Measurements from ENCODE around the gene USP25.

Gene USP25

DNA sequence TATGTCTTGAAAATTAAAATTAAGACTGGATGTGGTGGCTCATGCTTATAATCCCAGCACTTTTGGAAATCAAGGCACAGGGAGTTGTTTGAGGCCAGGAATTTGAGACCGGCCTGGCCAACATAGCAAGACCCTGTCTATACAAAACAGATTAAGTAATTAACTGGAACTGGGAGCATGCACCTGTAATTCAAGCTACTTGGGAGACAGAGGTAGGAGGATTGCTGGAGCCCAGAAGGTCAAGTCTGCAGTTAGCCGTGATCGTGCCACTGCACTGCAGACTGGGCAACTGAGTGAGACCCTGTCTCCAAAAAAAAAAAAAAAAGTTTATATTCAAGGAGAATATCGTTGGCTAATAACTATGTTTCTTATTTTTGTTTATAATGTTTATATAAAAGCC lies 139.2 kb downstream of the USP25 start:
- TF ChIP-seq EP300 (IDR thresholded peaks at IDR 0.05; ENCODE audit: borderline replicate concordance) = no peak
- TF ChIP-seq, protein P1, sequence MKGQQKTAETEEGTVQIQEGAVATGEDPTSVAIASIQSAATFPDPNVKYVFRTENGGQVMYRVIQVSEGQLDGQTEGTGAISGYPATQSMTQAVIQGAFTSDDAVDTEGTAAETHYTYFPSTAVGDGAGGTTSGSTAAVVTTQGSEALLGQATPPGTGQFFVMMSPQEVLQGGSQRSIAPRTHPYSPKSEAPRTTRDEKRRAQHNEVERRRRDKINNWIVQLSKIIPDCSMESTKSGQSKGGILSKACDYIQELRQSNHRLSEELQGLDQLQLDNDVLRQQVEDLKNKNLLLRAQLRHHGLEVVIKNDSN (IDR thresholded peaks at IDR 0.05) = no peak
- TF ChIP-seq EGR1 (IDR thresholded peaks at IDR 0.05) = no peak
- TF ChIP-seq, protein P2, sequence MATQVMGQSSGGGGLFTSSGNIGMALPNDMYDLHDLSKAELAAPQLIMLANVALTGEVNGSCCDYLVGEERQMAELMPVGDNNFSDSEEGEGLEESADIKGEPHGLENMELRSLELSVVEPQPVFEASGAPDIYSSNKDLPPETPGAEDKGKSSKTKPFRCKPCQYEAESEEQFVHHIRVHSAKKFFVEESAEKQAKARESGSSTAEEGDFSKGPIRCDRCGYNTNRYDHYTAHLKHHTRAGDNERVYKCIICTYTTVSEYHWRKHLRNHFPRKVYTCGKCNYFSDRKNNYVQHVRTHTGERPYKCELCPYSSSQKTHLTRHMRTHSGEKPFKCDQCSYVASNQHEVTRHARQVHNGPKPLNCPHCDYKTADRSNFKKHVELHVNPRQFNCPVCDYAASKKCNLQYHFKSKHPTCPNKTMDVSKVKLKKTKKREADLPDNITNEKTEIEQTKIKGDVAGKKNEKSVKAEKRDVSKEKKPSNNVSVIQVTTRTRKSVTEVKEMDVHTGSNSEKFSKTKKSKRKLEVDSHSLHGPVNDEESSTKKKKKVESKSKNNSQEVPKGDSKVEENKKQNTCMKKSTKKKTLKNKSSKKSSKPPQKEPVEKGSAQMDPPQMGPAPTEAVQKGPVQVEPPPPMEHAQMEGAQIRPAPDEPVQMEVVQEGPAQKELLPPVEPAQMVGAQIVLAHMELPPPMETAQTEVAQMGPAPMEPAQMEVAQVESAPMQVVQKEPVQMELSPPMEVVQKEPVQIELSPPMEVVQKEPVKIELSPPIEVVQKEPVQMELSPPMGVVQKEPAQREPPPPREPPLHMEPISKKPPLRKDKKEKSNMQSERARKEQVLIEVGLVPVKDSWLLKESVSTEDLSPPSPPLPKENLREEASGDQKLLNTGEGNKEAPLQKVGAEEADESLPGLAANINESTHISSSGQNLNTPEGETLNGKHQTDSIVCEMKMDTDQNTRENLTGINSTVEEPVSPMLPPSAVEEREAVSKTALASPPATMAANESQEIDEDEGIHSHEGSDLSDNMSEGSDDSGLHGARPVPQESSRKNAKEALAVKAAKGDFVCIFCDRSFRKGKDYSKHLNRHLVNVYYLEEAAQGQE (IDR thresholded peaks at IDR 0.05; ENCODE audit: low read depth) = no peak
- TF ChIP-seq NFIC (IDR thresholded peaks at IDR 0.05) = no peak
- no peak for TF ChIP-seq ZBTB7A (IDR thresholded peaks at IDR 0.05; ENCODE audit: low read depth)
- no peak for TF ChIP-seq RAD21 (IDR thresholded peaks at IDR 0.05; ENCODE audit: low read depth)
- TF ChIP-seq TCF12 (IDR thresholded peaks at IDR 0.05; ENCODE audit: low read depth) = no peak
- no peak for TF ChIP-seq YY1 (IDR thresholded peaks at IDR 0.05; ENCODE audit: low read depth)
- no peak for TF ChIP-seq TAF1 (IDR thresholded peaks at IDR 0.05; ENCODE audit: low read depth)
- TF ChIP-seq CEBPB (IDR thresholded peaks at IDR 0.05) = no peak
- TF ChIP-seq FOXM1 (IDR thresholded peaks at IDR 0.05; ENCODE audit: borderline replicate concordance, low read depth) = no peak
- TF ChIP-seq TEAD4 (IDR thresholded peaks at IDR 0.05) = no peak

DNA sequence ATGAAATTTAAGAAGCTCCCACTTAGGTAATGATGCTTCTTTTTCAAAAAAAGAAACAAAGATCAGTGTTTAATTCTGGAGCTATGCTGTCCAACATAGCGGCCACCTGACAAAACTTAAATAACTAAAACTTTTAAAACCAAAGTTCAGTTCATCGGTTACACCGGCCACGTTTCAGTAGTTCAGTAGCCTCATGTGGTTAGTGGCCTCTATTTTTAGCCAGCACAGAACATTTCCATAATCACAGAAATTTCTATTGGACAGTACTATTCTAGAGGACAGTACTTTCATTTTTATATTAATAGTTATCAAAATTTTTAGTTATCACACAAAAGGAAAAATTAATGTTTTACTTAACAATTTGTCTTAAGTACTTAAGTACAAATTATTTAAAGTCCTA lies 141.0 kb downstream of the USP25 start:
- no peak for TF ChIP-seq EP300 (IDR thresholded peaks at IDR 0.05; ENCODE audit: borderline replicate concordance)
- no peak for TF ChIP-seq TEAD4 (IDR thresholded peaks at IDR 0.05)
- TF ChIP-seq YY1 (IDR thresholded peaks at IDR 0.05; ENCODE audit: low read depth) = no peak
- no peak for TF ChIP-seq TAF1 (IDR thresholded peaks at IDR 0.05; ENCODE audit: low read depth)

DNA sequence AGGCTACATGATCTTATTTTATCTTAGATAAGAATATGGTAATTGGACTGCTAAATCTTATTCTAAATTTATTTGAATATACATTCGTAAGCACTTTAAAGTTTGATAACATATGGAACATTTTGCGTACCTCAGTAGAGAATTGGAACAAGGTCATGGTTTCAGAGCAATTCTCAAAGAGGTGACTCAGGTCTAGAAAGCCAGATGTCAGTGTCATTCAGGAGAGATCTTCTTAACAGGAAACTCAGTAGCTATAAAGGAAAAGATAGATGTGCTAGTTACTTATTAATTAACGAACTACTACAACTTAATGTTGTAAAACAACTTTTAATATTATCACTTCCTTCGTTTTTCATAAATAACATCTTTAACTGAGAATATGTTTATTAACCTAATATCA lies 142.5 kb downstream of the USP25 start:
- no peak for TF ChIP-seq ZBTB7A (IDR thresholded peaks at IDR 0.05; ENCODE audit: low read depth)
- no peak for TF ChIP-seq EGR1 (IDR thresholded peaks at IDR 0.05)
- TF ChIP-seq TCF12 (IDR thresholded peaks at IDR 0.05; ENCODE audit: low read depth) = no peak
- TF ChIP-seq CEBPB (IDR thresholded peaks at IDR 0.05) = no peak
- TF ChIP-seq, protein P2 (IDR thresholded peaks at IDR 0.05; ENCODE audit: low read depth) = no peak
- TF ChIP-seq NFIC (IDR thresholded peaks at IDR 0.05) = no peak
- no peak for TF ChIP-seq EP300 (IDR thresholded peaks at IDR 0.05; ENCODE audit: borderline replicate concordance)
- no peak for TF ChIP-seq YY1 (IDR thresholded peaks at IDR 0.05; ENCODE audit: low read depth)
- no peak for TF ChIP-seq CREB1 (IDR thresholded peaks at IDR 0.05; ENCODE audit: low read depth)

DNA sequence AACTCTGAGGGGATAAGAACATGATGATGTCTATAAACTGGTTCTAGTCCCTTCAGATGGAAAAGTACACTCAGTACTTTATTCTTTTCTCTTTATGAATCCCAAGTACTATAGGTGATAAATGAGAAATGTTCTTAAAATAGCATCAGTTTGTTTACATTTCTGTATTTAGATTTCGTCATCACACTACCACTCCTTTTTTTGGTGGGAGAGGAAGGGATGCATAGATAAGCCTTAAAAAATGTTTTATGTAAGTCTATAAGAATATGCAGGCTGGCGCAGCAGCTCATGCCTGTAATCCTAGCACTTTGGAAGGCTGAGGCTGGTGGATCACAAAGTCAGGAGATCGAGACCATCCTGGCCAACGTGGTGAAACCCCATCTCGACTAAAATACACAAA lies 144.8 kb downstream of the USP25 start:
- no peak for TF ChIP-seq YY1 (IDR thresholded peaks at IDR 0.05; ENCODE audit: low read depth)
- TF ChIP-seq CREB1 (IDR thresholded peaks at IDR 0.05; ENCODE audit: low read depth) = no peak
- no peak for TF ChIP-seq ZBTB7A (IDR thresholded peaks at IDR 0.05; ENCODE audit: low read depth)
- no peak for TF ChIP-seq TCF12 (IDR thresholded peaks at IDR 0.05; ENCODE audit: low read depth)
- TF ChIP-seq, protein P3, sequence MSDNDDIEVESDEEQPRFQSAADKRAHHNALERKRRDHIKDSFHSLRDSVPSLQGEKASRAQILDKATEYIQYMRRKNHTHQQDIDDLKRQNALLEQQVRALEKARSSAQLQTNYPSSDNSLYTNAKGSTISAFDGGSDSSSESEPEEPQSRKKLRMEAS (IDR thresholded peaks at IDR 0.05) = no peak
- no peak for TF ChIP-seq FOXM1 (IDR thresholded peaks at IDR 0.05; ENCODE audit: borderline replicate concordance, low read depth)
- TF ChIP-seq TEAD4 (IDR thresholded peaks at IDR 0.05) = no peak
- no peak for TF ChIP-seq TAF1 (IDR thresholded peaks at IDR 0.05; ENCODE audit: low read depth)
- TF ChIP-seq, protein P2 (IDR thresholded peaks at IDR 0.05; ENCODE audit: low read depth) = no peak
- no peak for TF ChIP-seq EP300 (IDR thresholded peaks at IDR 0.05; ENCODE audit: borderline replicate concordance)
- no peak for TF ChIP-seq NFIC (IDR thresholded peaks at IDR 0.05)
- TF ChIP-seq RAD21 (IDR thresholded peaks at IDR 0.05; ENCODE audit: low read depth) = no peak
- TF ChIP-seq CEBPB (IDR thresholded peaks at IDR 0.05) = no peak
- TF ChIP-seq, protein P1 (IDR thresholded peaks at IDR 0.05) = no peak
- no peak for TF ChIP-seq EGR1 (IDR thresholded peaks at IDR 0.05)

DNA sequence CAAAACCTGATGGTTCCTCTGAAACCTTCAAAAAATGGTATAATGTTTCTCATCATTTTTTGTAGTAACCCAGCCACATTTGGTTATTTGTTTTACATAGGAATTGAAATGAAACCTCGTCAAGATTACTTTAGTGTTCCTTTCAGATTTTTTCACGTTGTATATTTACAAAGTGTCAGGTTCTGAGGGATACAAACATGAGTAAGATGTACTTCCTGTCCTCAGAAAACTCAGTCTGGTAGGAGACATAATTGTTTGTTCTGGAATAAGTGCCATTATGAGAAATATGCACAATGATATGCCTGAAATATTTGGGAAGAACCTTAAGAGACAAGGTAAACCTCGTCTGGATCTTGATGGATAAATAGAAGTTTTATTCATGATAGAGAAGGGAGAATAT lies 145.5 kb downstream of the USP25 start:
- TF ChIP-seq EGR1 (IDR thresholded peaks at IDR 0.05) (no peak), CREB1 (IDR thresholded peaks at IDR 0.05; ENCODE audit: low read depth) (no peak), EP300 (IDR thresholded peaks at IDR 0.05; ENCODE audit: borderline replicate concordance) (no peak), TEAD4 (IDR thresholded peaks at IDR 0.05) (no peak), YY1 (IDR thresholded peaks at IDR 0.05; ENCODE audit: low read depth) (no peak), CEBPB (IDR thresholded peaks at IDR 0.05) (no peak), RAD21 (IDR thresholded peaks at IDR 0.05; ENCODE audit: low read depth) (no peak), FOXM1 (IDR thresholded peaks at IDR 0.05; ENCODE audit: borderline replicate concordance, low read depth) (no peak), NFIC (IDR thresholded peaks at IDR 0.05) (no peak)
- TF ChIP-seq, protein P3 (IDR thresholded peaks at IDR 0.05) = no peak

Measured in Ishikawa (cell line).